GM21576 (cell line): ENCODE data around the gene ZNF74.
"Not testable (repeated sequence)": the region's sequence is repeated elsewhere in the genome, so short reads cannot be mapped to it uniquely, and the experiment has no call there.

Source experiments
- ATAC-seq: cut with Tn5 transposase; IDR thresholded peaks from one replicate; pipeline ENCODE4 v1.9.1; 2021; ENCODE audit warnings: mild to moderate bottlenecking, moderate library complexity; ENCODE audit not compliant: unreplicated experiment

Gene ZNF74

DNA sequence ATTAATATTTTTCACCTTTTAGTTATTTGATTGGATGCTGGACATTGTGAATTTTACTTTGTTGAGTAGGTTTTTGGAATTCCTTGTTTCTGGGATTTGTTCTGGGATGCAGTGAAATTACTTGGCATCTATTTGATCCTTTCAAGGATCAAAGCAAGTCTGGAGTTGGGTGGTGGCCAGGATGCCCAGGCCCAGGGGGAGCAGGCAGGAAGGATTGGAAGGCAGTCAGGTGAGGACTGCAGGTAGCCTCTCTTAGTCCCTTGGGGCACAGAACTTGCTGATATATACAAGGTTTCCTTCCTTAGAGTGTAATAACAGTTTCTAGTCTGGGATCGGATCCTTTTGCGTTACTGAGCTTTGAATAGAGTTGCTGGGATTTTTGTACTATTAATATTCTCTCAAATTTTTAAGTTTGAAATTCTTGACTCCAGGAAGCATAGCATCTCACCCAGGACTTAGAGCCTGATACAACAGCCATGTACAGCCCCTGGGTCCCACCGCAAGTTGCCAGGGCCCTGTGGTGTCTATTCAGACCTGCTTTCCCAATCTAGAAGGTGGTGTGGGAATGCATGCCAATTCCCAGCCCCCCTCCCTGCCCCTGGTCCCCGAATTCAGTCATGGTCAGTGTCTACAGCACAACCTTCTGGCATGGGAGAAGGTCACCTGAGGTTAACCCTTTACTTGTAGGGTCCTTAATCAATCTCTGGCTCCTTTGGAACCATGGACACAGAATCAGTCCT lies 6.1 kb downstream of the ZNF74 start:
- ATAC-seq: no peak

DNA sequence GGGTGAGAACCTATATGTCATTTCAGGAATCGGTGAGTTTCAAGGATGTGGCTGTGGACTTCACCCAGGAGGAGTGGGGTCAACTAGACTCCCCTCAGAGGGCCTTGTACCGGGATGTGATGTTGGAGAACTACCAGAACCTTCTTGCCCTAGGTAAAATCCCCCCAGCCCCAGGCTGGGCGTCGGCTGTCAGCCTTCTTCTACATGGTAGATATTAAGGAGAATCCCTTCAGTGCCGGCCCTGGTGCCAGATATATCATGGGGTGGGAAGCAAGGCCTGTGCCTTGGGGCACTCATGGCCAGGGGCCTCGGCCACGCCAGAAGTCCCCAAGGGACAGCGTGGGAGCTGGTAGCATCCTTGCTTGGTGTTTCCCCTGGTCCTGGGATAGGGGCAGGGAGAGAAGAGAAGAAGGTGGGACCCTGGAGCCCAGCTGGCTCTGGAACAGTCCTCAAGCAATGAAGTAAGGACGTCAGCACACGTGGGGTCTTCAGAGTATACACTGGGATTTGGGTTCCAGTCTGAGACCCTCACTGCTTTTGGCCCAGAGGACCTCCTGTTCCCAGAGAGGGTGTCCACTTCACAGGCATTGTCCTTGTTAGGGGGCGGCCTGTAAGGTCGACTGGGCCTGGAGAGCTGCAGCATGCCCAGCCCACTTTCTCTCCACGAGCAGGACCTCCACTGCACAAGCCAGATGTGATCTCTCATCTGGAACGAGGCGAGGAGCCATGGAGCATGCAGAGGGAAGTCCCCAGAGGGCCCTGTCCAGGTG lies 6.8 kb downstream of the ZNF74 start:
- ATAC-seq: no peak

DNA sequence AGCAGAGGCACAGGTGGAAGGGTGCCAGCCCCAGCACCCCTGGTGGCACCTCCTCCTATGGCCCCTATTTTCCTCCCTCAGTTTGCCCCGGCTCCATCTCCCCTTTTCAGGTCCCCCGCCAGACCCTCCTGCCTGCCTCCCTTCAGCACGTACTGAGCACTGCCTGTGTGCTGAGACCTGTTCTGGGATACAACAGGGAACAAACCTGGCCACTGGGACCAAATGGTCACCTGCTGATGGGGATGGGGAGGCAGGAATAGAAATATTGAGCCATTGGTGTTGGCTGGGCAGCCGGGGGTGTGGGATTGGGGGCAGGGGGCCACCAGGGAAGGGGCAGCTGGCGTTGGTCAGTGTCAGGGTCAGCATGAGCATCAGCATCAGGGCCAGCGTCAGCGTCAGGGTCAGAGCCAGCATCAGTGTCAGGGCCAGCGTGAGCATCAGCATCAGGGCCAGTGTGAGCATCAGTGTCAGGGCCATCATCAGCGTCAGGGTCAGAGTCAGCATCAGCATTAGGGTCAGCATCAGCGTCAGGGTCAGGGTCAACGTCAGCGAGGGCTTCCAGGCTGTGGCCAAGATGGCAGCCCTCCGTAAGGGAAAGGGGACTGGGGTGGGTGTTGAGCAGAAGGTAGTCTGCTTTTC lies 7.5 kb downstream of the ZNF74 start:
- ATAC-seq: no peak

- no peak for ATAC-seq
Observed at GRCh38 chr22:20402960-20403778, 9.2 kb downstream of the ZNF74 start.

- no peak for ATAC-seq
Observed at GRCh38 chr22:20403779-20404140, 9.8 kb downstream of the ZNF74 start.

DNA sequence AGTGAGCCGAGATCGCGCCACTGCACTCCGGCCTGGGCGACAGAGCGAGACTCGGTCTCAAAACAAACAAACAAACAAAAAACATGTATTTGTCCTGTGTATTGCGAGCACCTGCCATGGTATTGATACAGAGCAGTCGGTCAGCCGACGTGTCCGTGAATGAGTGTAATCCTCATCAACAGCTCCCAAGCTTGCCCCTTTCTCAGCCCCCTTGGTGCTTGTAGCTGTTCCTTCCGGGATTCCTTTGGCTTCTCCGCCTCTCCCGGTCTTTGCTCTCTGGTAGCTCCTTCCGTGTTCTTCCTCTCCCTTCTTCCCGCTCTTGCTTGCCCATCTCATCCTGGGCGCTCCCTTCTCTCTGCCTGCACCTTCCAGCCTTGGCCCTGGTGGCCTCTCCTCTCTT lies 10.9 kb downstream of the ZNF74 start:
- ATAC-seq: no peak

GRCh38 chr22:20405291-20405930 lies 11.5 kb downstream of the ZNF74 start:
- no peak for ATAC-seq

DNA sequence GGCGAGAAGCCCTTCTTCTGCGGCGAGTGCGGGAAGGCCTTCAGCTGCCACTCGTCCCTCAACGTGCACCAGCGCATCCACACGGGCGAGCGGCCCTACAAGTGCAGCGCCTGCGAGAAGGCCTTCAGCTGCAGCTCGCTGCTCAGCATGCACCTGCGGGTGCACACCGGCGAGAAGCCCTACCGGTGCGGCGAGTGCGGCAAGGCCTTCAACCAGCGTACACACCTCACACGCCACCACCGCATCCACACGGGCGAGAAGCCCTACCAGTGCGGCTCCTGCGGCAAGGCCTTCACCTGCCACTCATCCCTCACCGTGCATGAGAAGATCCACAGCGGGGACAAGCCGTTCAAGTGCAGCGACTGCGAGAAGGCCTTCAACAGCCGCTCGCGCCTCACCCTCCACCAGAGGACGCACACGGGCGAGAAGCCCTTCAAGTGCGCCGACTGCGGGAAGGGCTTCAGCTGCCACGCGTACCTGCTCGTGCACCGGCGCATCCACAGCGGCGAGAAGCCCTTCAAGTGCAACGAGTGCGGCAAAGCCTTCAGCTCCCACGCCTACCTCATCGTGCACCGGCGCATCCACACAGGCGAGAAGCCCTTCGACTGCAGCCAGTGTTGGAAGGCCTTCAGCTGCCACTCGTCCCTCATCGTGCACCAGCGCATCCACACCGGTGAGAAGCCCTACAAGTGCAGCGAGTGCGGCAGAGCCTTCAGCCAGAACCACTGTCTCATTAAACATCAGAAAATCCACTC lies 12.2 kb downstream of the ZNF74 start:
- ATAC-seq: no peak

DNA sequence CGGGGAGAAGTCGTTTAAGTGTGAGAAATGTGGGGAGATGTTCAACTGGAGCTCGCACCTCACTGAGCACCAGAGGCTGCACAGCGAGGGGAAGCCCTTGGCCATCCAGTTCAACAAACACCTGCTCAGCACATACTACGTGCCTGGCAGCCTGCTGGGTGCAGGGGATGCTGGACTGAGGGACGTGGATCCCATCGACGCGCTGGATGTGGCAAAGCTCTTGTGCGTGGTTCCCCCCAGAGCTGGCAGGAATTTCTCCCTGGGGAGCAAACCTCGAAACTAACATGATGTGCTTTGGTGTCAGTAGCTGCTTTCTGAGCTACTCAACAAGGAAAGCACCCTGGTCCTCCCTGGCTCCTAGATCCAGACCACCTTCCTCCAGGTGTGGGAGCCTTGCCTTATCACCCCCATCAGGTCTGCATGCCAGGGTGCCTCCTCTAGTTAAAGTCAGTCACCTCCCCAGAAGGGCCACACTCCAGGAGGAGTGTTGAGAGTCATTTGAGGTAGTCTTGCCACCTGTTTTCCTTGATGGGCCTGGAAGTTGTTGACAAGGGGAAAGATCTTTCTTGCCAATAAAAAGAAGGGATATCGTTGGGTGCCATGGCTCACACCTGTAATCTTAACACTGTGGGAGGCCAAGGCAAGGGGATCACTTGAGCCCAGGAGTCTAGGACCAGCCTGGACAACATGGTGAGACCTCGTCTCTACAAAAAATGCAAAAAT lies 12.9 kb downstream of the ZNF74 start:
- ATAC-seq: no peak

DNA sequence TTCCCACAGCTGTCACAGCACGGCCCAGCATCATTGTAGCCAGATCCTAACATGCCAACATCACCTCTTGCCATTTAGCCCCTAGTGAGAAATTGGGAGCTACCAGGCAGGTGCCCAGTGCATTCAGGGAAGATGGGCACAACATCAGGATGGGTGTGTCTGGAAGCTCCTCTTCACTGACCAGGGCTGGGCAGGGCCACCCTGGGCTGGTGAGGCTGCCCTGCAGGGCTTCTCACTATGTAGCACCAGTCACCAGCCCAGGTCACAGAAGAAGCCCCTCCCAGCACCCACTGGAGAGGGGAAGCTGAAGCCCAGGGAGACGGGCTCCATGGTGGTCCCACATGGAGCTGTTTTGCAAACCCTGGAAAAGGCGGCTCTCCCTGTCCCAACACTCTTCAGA lies 13.9 kb downstream of the ZNF74 start:
- ATAC-seq: no peak

GRCh38 chr22:20408891-20409290 lies 14.9 kb downstream of the ZNF74 start:
- no peak for ATAC-seq

DNA sequence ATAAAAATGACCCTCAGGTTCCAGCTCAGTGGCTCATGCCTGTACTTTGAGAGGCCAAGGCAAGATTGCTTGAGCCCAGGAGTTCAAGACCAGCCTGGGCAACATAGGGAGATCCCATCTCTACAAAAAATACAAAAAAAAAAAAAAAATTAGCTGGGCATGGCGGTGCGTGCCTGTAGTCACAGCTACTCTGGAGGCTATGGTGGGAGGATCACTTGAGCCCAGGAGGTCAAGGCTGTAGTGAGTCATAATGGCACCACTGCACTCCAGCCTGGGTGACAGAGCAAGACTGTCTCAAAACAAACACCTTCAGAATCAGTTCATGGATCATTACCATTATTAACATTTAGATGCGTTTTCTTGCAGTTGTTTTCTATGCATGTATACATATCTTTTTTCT lies 15.4 kb downstream of the ZNF74 start:
- ATAC-seq: not testable (repeated sequence)

GRCh38 chr22:20412474-20413216 lies 18.7 kb downstream of the ZNF74 start:
- ATAC-seq: no peak

GRCh38 chr22:20413217-20414058 lies 19.5 kb downstream of the ZNF74 start:
- no peak for ATAC-seq

GRCh38 chr22:20414059-20414440 lies 20.1 kb downstream of the ZNF74 start:
- no peak for ATAC-seq

DNA sequence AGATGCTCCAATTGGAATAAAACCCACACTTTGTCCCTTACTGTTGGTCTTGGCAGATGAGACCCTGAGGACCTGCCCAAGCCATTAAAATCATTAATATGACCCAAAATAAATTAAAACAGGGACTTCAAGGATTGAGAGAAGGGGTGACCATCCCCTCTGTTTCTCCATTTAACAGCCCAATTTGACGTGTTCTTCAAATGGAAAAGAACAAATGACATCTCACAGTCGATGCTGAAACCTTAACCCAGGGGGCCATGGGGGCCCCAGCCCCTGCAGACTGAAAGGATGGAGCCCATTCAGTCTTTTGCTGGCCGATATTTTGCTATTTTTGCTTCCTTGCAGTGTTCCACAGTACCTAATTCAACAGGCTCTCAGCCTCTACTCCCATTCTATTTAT lies 20.5 kb downstream of the ZNF74 start:
- ATAC-seq: no peak

DNA sequence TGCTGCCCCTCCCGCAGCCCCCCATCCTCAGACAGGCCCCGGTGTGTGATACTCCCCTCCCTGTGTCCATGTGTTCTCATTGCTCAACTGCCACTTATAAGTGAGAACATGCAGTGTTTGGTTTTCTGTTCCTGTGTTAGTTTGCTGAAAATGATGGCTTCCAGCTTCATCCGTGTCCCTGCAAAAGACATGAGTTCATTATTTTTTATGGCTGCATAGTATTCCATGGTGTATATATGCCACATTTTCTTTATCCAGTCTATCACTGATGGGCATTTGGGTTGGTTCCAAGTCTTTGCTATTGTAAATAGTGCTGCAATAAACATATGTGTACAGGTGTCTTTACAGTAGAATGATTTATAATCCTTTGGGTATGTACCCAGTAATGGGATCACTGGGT lies 21.3 kb downstream of the ZNF74 start:
- ATAC-seq: not testable (repeated sequence)

GRCh38 chr22:20415699-20416098 lies 21.7 kb downstream of the ZNF74 start:
- ATAC-seq: not testable (repeated sequence)
